WTC11 (cell line): ENCODE data around the gene ITGA5. TPM values are rescaled to one million over a fixed set of nuclear protein-coding genes. Genes with fewer than 3 reads are reported as not detected.

Experiments used
- ATF1 ChIP-seq: sonication (generic); formaldehyde crosslinking; IDR thresholded peaks from 2 replicates; pipeline ENCODE4 v1.8.1; 2023; ENCODE audit warnings: mild to moderate bottlenecking, moderate library complexity, missing genetic modification reagents
- ESRRA ChIP-seq: sonication (generic); formaldehyde crosslinking; IDR thresholded peaks from 2 replicates; pipeline ENCODE4 v1.8.1; 2022; ENCODE audit warnings: mild to moderate bottlenecking, missing genetic modification reagents, borderline replicate concordance
- ETV6 ChIP-seq: sonication (generic); formaldehyde crosslinking; IDR thresholded peaks from 2 replicates; pipeline ENCODE4 v1.8.1; 2022; ENCODE audit warnings: mild to moderate bottlenecking, missing genetic modification reagents
- FOXK1 ChIP-seq: sonication (generic); formaldehyde crosslinking; IDR thresholded peaks from 2 replicates; pipeline ENCODE4 v1.8.0; 2022; ENCODE audit warnings: mild to moderate bottlenecking, moderate library complexity, missing genetic modification reagents
- NR3C1 ChIP-seq: sonication (generic); formaldehyde crosslinking; conservative IDR thresholded peaks from 2 replicates; pipeline ENCODE4 v1.8.1; 2023; ENCODE audit warnings: low read depth, mild to moderate bottlenecking, missing genetic modification reagents
- OVOL2 ChIP-seq: fragments of 250-450 bp; sonication (Bioruptor Pico); IDR thresholded peaks from 2 replicates; pipeline ENCODE4 v1.9.0; 2021; ENCODE audit warnings: mild to moderate bottlenecking, borderline replicate concordance
- SOX15 ChIP-seq: fragments of 250-450 bp; sonication (Bioruptor Pico); IDR thresholded peaks from 2 replicates; pipeline ENCODE4 v1.9.0; 2021; ENCODE audit warnings: mild to moderate bottlenecking
- SP1 ChIP-seq: sonication (generic); formaldehyde crosslinking; conservative IDR thresholded peaks from 2 replicates; pipeline ENCODE4 v1.8.1; 2022; ENCODE audit warnings: missing genetic modification reagents
- TEAD1 ChIP-seq: sonication (generic); formaldehyde crosslinking; IDR thresholded peaks from 2 replicates; pipeline ENCODE4 v1.8.0; 2022; ENCODE audit warnings: mild to moderate bottlenecking, missing genetic modification reagents
- TEAD4 ChIP-seq: sonication (generic); formaldehyde crosslinking; IDR thresholded peaks from 2 replicates; pipeline ENCODE4 v1.8.0; 2022; ENCODE audit warnings: mild to moderate bottlenecking, missing genetic modification reagents
- ZNF138 ChIP-seq: sonication (generic); formaldehyde crosslinking; conservative IDR thresholded peaks from 2 replicates; pipeline ENCODE4 v1.8.1; 2022; ENCODE audit warnings: mild to moderate bottlenecking, moderate library complexity, missing genetic modification reagents
- ZNF232 ChIP-seq: sonication (generic); formaldehyde crosslinking; IDR thresholded peaks from 2 replicates; pipeline ENCODE4 v1.8.0; 2022; ENCODE audit warnings: mild to moderate bottlenecking, missing genetic modification reagents
- ZNF317 ChIP-seq: sonication (generic); formaldehyde crosslinking; IDR thresholded peaks from 2 replicates; pipeline ENCODE4 v1.8.1; 2023; ENCODE audit warnings: low read depth, mild to moderate bottlenecking, moderate library complexity, missing genetic modification reagents, borderline replicate concordance
- total RNA-seq: library from RNA; stranded (reverse); gene quantifications from 3 replicates; pipeline ENCODE4 v1.2.3, GENCODE V29; 2021
- TF ChIP-seq, protein P1 (sequence below): sonication (generic); formaldehyde crosslinking; IDR thresholded peaks from 2 replicates; pipeline ENCODE4 v1.8.0; 2022; ENCODE audit warnings: mild to moderate bottlenecking, missing genetic modification reagents
- TF ChIP-seq, protein P2 (sequence below): sonication (generic); formaldehyde crosslinking; IDR thresholded peaks from 2 replicates; pipeline ENCODE4 v1.8.0; 2022; ENCODE audit warnings: mild to moderate bottlenecking, missing genetic modification reagents
- TF ChIP-seq, protein P3 (sequence below): fragments of 250-450 bp; sonication (Bioruptor Pico); IDR thresholded peaks from 2 replicates; pipeline ENCODE4 v2.1.2; 2022; ENCODE audit warnings: mild to moderate bottlenecking, moderate library complexity
- TF ChIP-seq, protein P4 (sequence below): sonication (generic); formaldehyde crosslinking; IDR thresholded peaks from 2 replicates; pipeline ENCODE4 v1.8.1; 2023; ENCODE audit warnings: mild to moderate bottlenecking, missing genetic modification reagents
- TF ChIP-seq, protein P5 (sequence below): fragments of 200-600 bp; IDR thresholded peaks from 2 replicates; pipeline ENCODE4 v1.8.0; 2022; ENCODE audit warnings: antibody characterized with exemption
- TF ChIP-seq, protein P6 (sequence below): sonication (generic); formaldehyde crosslinking; IDR thresholded peaks from 2 replicates; pipeline ENCODE4 v1.8.0; 2022; ENCODE audit warnings: mild to moderate bottlenecking, missing genetic modification reagents
- TF ChIP-seq, protein P7 (sequence below): sonication (generic); formaldehyde crosslinking; IDR thresholded peaks from 2 replicates; pipeline ENCODE4 v1.8.0; 2022; ENCODE audit warnings: mild to moderate bottlenecking, missing genetic modification reagents
- TF ChIP-seq, protein P8 (sequence below): sonication (generic); formaldehyde crosslinking; IDR thresholded peaks from 2 replicates; pipeline ENCODE4 v1.8.1; 2022; ENCODE audit warnings: low read depth, mild to moderate bottlenecking, moderate library complexity, missing genetic modification reagents, borderline replicate concordance
- TF ChIP-seq, protein P9 (sequence below): fragments of 250-450 bp; sonication (Bioruptor Pico); IDR thresholded peaks from 2 replicates; pipeline ENCODE4 v1.8.0; 2021; ENCODE audit warnings: mild to moderate bottlenecking
- TF ChIP-seq, protein P10 (sequence below): fragments of 250-450 bp; sonication (Bioruptor Pico); IDR thresholded peaks from 2 replicates; pipeline ENCODE4 v1.9.0; 2021; ENCODE audit warnings: mild to moderate bottlenecking

Gene ITGA5
- total RNA-seq, 1 experiment from 2014 or later = 21.9 TPM

DNA sequence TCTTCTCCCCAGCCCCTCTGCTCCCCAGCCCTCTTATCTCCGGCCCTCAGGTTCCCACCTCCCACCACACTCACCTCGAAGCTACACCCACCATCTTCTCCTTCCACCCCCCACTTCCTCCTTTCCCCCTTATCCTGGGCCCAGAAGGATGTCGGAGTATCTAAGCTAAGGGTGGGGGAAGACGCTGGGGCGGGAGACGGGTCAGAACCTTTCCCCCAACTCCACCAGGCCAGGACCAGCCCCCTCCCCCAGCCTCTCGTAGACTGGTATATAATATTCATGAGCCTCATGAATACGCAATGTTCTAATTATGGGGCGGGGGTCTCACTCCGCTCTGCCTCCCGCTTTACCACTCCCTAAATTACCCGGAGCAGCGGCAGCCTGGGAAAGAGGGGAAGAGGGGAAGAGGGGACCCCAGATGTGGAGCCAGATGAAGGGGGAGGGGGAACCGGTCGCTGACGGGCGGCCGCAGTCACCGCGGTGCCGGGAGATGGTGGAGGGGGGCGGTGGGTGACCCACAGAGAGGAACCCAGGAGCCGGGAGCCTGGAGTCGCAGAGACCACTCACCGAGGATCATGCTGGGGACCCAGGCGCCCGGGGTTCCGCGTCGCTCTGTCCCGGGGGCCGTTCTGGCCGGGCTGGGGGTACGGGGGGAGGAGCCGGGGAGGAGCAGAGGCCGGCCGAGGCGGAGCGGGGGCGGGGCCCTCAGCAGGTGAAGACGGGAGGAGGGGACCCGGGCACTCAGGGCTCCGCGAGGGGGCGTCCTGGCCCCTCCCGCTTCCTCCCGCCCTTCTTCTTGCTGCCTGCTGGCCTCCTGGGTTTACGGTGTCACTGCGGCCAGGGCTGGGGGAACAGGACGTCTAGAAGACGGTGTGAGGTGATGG lies 28.2 kb downstream of the ITGA5 start (continued):
- TF ChIP-seq, protein P1, sequence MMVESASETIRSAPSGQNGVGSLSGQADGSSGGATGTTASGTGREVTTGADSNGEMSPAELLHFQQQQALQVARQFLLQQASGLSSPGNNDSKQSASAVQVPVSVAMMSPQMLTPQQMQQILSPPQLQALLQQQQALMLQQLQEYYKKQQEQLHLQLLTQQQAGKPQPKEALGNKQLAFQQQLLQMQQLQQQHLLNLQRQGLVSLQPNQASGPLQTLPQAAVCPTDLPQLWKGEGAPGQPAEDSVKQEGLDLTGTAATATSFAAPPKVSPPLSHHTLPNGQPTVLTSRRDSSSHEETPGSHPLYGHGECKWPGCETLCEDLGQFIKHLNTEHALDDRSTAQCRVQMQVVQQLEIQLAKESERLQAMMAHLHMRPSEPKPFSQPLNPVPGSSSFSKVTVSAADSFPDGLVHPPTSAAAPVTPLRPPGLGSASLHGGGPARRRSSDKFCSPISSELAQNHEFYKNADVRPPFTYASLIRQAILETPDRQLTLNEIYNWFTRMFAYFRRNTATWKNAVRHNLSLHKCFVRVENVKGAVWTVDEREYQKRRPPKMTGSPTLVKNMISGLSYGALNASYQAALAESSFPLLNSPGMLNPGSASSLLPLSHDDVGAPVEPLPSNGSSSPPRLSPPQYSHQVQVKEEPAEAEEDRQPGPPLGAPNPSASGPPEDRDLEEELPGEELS (CRISPR knock-in tag) = no peak
- TF ChIP-seq, protein P2, sequence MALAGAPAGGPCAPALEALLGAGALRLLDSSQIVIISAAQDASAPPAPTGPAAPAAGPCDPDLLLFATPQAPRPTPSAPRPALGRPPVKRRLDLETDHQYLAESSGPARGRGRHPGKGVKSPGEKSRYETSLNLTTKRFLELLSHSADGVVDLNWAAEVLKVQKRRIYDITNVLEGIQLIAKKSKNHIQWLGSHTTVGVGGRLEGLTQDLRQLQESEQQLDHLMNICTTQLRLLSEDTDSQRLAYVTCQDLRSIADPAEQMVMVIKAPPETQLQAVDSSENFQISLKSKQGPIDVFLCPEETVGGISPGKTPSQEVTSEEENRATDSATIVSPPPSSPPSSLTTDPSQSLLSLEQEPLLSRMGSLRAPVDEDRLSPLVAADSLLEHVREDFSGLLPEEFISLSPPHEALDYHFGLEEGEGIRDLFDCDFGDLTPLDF = no peak
- TF ChIP-seq, protein P3, sequence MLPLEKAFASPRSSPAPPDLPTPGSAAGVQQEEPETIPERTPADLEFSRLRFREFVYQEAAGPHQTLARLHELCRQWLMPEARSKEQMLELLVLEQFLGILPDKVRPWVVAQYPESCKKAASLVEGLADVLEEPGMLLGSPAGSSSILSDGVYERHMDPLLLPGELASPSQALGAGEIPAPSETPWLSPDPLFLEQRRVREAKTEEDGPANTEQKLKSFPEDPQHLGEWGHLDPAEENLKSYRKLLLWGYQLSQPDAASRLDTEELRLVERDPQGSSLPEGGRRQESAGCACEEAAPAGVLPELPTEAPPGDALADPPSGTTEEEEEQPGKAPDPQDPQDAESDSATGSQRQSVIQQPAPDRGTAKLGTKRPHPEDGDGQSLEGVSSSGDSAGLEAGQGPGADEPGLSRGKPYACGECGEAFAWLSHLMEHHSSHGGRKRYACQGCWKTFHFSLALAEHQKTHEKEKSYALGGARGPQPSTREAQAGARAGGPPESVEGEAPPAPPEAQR (CRISPR knock-in tag) = no peak
- TF ChIP-seq, protein P4, sequence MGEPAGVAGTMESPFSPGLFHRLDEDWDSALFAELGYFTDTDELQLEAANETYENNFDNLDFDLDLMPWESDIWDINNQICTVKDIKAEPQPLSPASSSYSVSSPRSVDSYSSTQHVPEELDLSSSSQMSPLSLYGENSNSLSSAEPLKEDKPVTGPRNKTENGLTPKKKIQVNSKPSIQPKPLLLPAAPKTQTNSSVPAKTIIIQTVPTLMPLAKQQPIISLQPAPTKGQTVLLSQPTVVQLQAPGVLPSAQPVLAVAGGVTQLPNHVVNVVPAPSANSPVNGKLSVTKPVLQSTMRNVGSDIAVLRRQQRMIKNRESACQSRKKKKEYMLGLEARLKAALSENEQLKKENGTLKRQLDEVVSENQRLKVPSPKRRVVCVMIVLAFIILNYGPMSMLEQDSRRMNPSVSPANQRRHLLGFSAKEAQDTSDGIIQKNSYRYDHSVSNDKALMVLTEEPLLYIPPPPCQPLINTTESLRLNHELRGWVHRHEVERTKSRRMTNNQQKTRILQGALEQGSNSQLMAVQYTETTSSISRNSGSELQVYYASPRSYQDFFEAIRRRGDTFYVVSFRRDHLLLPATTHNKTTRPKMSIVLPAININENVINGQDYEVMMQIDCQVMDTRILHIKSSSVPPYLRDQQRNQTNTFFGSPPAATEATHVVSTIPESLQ = no peak
- TF ChIP-seq ESRRA (CRISPR knock-in tag) = 0 out of 2 replicates have a peak, but pooled peaks have one; percentile 33
- TF ChIP-seq SOX15 = no peak
- TF ChIP-seq NR3C1 = no peak
- TF ChIP-seq, protein P5, sequence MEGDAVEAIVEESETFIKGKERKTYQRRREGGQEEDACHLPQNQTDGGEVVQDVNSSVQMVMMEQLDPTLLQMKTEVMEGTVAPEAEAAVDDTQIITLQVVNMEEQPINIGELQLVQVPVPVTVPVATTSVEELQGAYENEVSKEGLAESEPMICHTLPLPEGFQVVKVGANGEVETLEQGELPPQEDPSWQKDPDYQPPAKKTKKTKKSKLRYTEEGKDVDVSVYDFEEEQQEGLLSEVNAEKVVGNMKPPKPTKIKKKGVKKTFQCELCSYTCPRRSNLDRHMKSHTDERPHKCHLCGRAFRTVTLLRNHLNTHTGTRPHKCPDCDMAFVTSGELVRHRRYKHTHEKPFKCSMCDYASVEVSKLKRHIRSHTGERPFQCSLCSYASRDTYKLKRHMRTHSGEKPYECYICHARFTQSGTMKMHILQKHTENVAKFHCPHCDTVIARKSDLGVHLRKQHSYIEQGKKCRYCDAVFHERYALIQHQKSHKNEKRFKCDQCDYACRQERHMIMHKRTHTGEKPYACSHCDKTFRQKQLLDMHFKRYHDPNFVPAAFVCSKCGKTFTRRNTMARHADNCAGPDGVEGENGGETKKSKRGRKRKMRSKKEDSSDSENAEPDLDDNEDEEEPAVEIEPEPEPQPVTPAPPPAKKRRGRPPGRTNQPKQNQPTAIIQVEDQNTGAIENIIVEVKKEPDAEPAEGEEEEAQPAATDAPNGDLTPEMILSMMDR = no peak
- TF ChIP-seq ZNF232 (CRISPR knock-in tag) = no peak
- no peak for TF ChIP-seq ZNF138 (CRISPR knock-in tag)
- TF ChIP-seq, protein P6, sequence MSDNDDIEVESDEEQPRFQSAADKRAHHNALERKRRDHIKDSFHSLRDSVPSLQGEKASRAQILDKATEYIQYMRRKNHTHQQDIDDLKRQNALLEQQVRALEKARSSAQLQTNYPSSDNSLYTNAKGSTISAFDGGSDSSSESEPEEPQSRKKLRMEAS = peak; percentile 13; the same call in 1 of the 2 replicates
- TF ChIP-seq, protein P7, sequence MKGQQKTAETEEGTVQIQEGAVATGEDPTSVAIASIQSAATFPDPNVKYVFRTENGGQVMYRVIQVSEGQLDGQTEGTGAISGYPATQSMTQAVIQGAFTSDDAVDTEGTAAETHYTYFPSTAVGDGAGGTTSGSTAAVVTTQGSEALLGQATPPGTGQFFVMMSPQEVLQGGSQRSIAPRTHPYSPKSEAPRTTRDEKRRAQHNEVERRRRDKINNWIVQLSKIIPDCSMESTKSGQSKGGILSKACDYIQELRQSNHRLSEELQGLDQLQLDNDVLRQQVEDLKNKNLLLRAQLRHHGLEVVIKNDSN = 0 out of 2 replicates have a peak, but pooled peaks have one; percentile 2
- no peak for TF ChIP-seq ZNF317 (CRISPR knock-in tag)
- TF ChIP-seq SP1 (CRISPR knock-in tag) = peak; percentile 71
- TF ChIP-seq FOXK1 = 0 out of 2 replicates have a peak, but pooled peaks have one; percentile 44
- no peak for TF ChIP-seq TEAD4 (CRISPR knock-in tag)
- no peak for TF ChIP-seq TEAD1 (CRISPR knock-in tag)
- TF ChIP-seq, protein P8, sequence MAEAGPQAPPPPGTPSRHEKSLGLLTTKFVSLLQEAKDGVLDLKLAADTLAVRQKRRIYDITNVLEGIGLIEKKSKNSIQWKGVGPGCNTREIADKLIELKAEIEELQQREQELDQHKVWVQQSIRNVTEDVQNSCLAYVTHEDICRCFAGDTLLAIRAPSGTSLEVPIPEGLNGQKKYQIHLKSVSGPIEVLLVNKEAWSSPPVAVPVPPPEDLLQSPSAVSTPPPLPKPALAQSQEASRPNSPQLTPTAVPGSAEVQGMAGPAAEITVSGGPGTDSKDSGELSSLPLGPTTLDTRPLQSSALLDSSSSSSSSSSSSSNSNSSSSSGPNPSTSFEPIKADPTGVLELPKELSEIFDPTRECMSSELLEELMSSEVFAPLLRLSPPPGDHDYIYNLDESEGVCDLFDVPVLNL (CRISPR knock-in tag) = no peak
- TF ChIP-seq ATF1 = no peak
- TF ChIP-seq OVOL2 (CRISPR knock-in tag) = no peak
- TF ChIP-seq, protein P9, sequence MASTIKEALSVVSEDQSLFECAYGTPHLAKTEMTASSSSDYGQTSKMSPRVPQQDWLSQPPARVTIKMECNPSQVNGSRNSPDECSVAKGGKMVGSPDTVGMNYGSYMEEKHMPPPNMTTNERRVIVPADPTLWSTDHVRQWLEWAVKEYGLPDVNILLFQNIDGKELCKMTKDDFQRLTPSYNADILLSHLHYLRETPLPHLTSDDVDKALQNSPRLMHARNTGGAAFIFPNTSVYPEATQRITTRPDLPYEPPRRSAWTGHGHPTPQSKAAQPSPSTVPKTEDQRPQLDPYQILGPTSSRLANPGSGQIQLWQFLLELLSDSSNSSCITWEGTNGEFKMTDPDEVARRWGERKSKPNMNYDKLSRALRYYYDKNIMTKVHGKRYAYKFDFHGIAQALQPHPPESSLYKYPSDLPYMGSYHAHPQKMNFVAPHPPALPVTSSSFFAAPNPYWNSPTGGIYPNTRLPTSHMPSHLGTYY = no peak
- TF ChIP-seq ETV6 (CRISPR knock-in tag) = 0 out of 2 replicates have a peak, but pooled peaks have one; percentile 43
- TF ChIP-seq, protein P10, sequence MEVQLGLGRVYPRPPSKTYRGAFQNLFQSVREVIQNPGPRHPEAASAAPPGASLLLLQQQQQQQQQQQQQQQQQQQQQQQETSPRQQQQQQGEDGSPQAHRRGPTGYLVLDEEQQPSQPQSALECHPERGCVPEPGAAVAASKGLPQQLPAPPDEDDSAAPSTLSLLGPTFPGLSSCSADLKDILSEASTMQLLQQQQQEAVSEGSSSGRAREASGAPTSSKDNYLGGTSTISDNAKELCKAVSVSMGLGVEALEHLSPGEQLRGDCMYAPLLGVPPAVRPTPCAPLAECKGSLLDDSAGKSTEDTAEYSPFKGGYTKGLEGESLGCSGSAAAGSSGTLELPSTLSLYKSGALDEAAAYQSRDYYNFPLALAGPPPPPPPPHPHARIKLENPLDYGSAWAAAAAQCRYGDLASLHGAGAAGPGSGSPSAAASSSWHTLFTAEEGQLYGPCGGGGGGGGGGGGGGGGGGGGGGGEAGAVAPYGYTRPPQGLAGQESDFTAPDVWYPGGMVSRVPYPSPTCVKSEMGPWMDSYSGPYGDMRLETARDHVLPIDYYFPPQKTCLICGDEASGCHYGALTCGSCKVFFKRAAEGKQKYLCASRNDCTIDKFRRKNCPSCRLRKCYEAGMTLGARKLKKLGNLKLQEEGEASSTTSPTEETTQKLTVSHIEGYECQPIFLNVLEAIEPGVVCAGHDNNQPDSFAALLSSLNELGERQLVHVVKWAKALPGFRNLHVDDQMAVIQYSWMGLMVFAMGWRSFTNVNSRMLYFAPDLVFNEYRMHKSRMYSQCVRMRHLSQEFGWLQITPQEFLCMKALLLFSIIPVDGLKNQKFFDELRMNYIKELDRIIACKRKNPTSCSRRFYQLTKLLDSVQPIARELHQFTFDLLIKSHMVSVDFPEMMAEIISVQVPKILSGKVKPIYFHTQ (CRISPR knock-in tag) = no peak
